Mononuclear cell (primary cell): ENCODE results near the gene NUP107. TPM values are rescaled to one million over a fixed set of nuclear protein-coding genes. Genes with fewer than 3 reads are reported as not detected.

ENCODE experiments used
- H3K27me3 ChIP-seq: 2 replicates; pipeline ENCODE4 v1.6.0; 2011; ENCODE audit warnings: low read length, control low read depth; ENCODE audit not compliant: insufficient read depth
- H3K4me1 ChIP-seq: 2 replicates; pipeline ENCODE4 v1.5.1; 2011; ENCODE audit warnings: mild to moderate bottlenecking, low read length, control low read depth; ENCODE audit not compliant: insufficient read depth
- H3K4me3 ChIP-seq: 2 replicates; pipeline ENCODE4 v1.5.1; 2011; ENCODE audit warnings: mild to moderate bottlenecking, low read length, moderate library complexity
- H3K9me3 ChIP-seq: 2 replicates; pipeline ENCODE4 v1.5.1; 2011; ENCODE audit warnings: low read depth, mild to moderate bottlenecking, control low read depth, low read length
- total RNA-seq: library from RNA; depleted of rRNA; stranded (reverse); fragments of >200 nt; gene quantifications from one replicate; pipeline ENCODE4 v1.2.3, GENCODE V29; 2012

Gene NUP107
- total RNA-seq, 1 donor, result 86.6 TPM

GRCh38 chr12:68755536-68756243, 68.9 kb downstream of the NUP107 start:
- Histone ChIP-seq H3K27me3 (no peaks in the 10 kb centered on the region), H3K4me3 (no peak overlapping the region), H3K9me3 (no peaks in the 10 kb centered on the region), H3K4me1 (no peaks in the 10 kb centered on the region)

GRCh38 chr12:68759852-68760251, 73.1 kb downstream of the NUP107 start:
- no peaks in the 10 kb centered on the region for H3K9me3 ChIP-seq
- H3K4me1 ChIP-seq, result no peaks in the 10 kb centered on the region
- no peaks in the 10 kb centered on the region for H3K27me3 ChIP-seq

GRCh38 chr12:68760806-68761441, 74.1 kb downstream of the NUP107 start:
- no peak overlapping the region for H3K4me3 ChIP-seq
- no peaks in the 10 kb centered on the region for H3K4me1 ChIP-seq
- H3K27me3 ChIP-seq, result no peaks in the 10 kb centered on the region
- no peaks in the 10 kb centered on the region for H3K9me3 ChIP-seq

More at GRCh38 chr12:68759852-68760251, 73.1 kb downstream of the NUP107 start:
- no peak overlapping the region for H3K4me3 ChIP-seq

GRCh38 chr12:68761442-68761812, 74.6 kb downstream of the NUP107 start:
- Histone ChIP-seq H3K9me3 (no peaks in the 10 kb centered on the region), H3K27me3 (no peaks in the 10 kb centered on the region), H3K4me1 (no peaks in the 10 kb centered on the region), H3K4me3 (no peak overlapping the region)

- no peaks in the 10 kb centered on the region for H3K27me3 ChIP-seq
- no peak overlapping the region for H3K4me3 ChIP-seq
- H3K9me3 ChIP-seq, result no peaks in the 10 kb centered on the region
- no peaks in the 10 kb centered on the region for H3K4me1 ChIP-seq
Observed at GRCh38 chr12:68761901-68762630, 75.3 kb downstream of the NUP107 start.

GRCh38 chr12:68762691-68763090, 75.9 kb downstream of the NUP107 start:
- H3K4me3 ChIP-seq, result no peak overlapping the region
- H3K27me3 ChIP-seq, result no peaks in the 10 kb centered on the region

GRCh38 chr12:68765696-68766095, 78.9 kb downstream of the NUP107 start:
- Histone ChIP-seq H3K4me3 (no peak overlapping the region), H3K4me1 (no peaks in the 10 kb centered on the region), H3K9me3 (no peaks in the 10 kb centered on the region), H3K27me3 (no peaks in the 10 kb centered on the region)

More at GRCh38 chr12:68762691-68763090, 75.9 kb downstream of the NUP107 start:
- H3K4me1 ChIP-seq, result no peaks in the 10 kb centered on the region
- no peaks in the 10 kb centered on the region for H3K9me3 ChIP-seq

- H3K9me3 ChIP-seq, result no peaks in the 10 kb centered on the region
- no peaks in the 10 kb centered on the region for H3K27me3 ChIP-seq
- no peaks in the 10 kb centered on the region for H3K4me1 ChIP-seq
- no peak overlapping the region for H3K4me3 ChIP-seq
Observed at GRCh38 chr12:68766646-68767045, 79.9 kb downstream of the NUP107 start.

- no peaks in the 10 kb centered on the region for H3K4me1 ChIP-seq
- H3K27me3 ChIP-seq, result no peaks in the 10 kb centered on the region
- no peaks in the 10 kb centered on the region for H3K9me3 ChIP-seq
Observed at GRCh38 chr12:68767191-68767590, 80.4 kb downstream of the NUP107 start.

GRCh38 chr12:68768431-68768939, 81.7 kb downstream of the NUP107 start:
- Histone ChIP-seq H3K4me3 (no peak overlapping the region), H3K9me3 (no peaks in the 10 kb centered on the region), H3K4me1 (peaks cover 3% of the 10 kb centered on the region), H3K27me3 (no peaks in the 10 kb centered on the region)

More at GRCh38 chr12:68767191-68767590, 80.4 kb downstream of the NUP107 start:
- H3K4me3 ChIP-seq, result no peak overlapping the region

- no peak overlapping the region for H3K4me3 ChIP-seq
- H3K9me3 ChIP-seq, result no peaks in the 10 kb centered on the region
- no peaks in the 10 kb centered on the region for H3K27me3 ChIP-seq
- peaks cover 3% of the 10 kb centered on the region for H3K4me1 ChIP-seq
Observed at GRCh38 chr12:68769941-68770340, 83.2 kb downstream of the NUP107 start.

GRCh38 chr12:68771223-68771925, 84.6 kb downstream of the NUP107 start:
- peaks cover 3% of the 10 kb centered on the region for H3K4me1 ChIP-seq
- no peaks in the 10 kb centered on the region for H3K27me3 ChIP-seq
- no peaks in the 10 kb centered on the region for H3K9me3 ChIP-seq
- no peak overlapping the region for H3K4me3 ChIP-seq

- Histone ChIP-seq H3K9me3 (no peaks in the 10 kb centered on the region), H3K4me3 (no peak overlapping the region), H3K4me1 (peaks cover 3% of the 10 kb centered on the region), H3K27me3 (no peaks in the 10 kb centered on the region)
Observed at GRCh38 chr12:68772714-68773113, 85.9 kb downstream of the NUP107 start.

GRCh38 chr12:68773582-68773981, 86.8 kb downstream of the NUP107 start:
- Histone ChIP-seq H3K4me1 (peaks cover 3% of the 10 kb centered on the region), H3K4me3 (no peak overlapping the region), H3K27me3 (no peaks in the 10 kb centered on the region)

More at GRCh38 chr12:68773582-68773981, 86.8 kb downstream of the NUP107 start:
- H3K9me3 ChIP-seq, result no peaks in the 10 kb centered on the region
